WTC11 (cell line): ENCODE data around the gene OPA1. TPM values are rescaled to one million over a fixed set of nuclear protein-coding genes. Genes with fewer than 3 reads are reported as not detected.
A peak's percentile ranks its signal among the peaks of the same experiment; 100 is the strongest.

Experiments
- ATAC-seq: fragments of 200-7000 bp; cut with Tn5 transposase; 2 replicates; pipeline ENCODE4 v1.10.0; 2021; ENCODE audit warnings: mild to moderate bottlenecking, moderate library complexity
- CTCF ChIA-PET: fragments of 300-600 bp; sonication (Branson Sonifier 250); formaldehyde crosslinking; loops from one replicate; lab custom pipeline; 2021; ENCODE audit warnings: antibody characterized with exemption; lab: Charles Lee
- POLR2A ChIA-PET: fragments of 350-600 bp; sonication (Branson Sonifier 250); formaldehyde crosslinking; loops from one replicate; lab custom pipeline; 2021; ENCODE audit warnings: antibody characterized with exemption; lab: Charles Lee
- DNase-seq: peaks from one replicate; pipeline ENCODE4 v3.0.0; 2021; ENCODE audit warnings: low spot score
- H3K27ac Mint-ChIP-seq: 2 replicates; pipeline ENCODE4 v1.8.0; 2021; ENCODE audit warnings: mixed read lengths
- H3K27me3 Mint-ChIP-seq: 2 replicates; pipeline ENCODE4 v1.8.0; 2021; ENCODE audit warnings: low read depth, mild to moderate bottlenecking, moderate library complexity, mixed read lengths
- H3K36me3 Mint-ChIP-seq: 2 replicates; pipeline ENCODE4 v1.8.0; 2021; ENCODE audit warnings: mixed read lengths
- H3K4me1 Mint-ChIP-seq: 2 replicates; pipeline ENCODE4 v1.8.0; 2022; ENCODE audit warnings: mixed read lengths
- H3K4me3 Mint-ChIP-seq: 2 replicates; pipeline ENCODE4 v1.8.0; 2021; ENCODE audit warnings: mild to moderate bottlenecking, moderate library complexity, mixed read lengths
- H3K9me3 Mint-ChIP-seq: 2 replicates; pipeline ENCODE4 v1.8.0; 2021; ENCODE audit warnings: mixed read lengths
- ATF2 ChIP-seq: sonication (generic); formaldehyde crosslinking; IDR thresholded peaks from 2 replicates; pipeline ENCODE4 v1.8.1; 2022; ENCODE audit warnings: low read depth, missing genetic modification reagents, borderline replicate concordance
- CBFB ChIP-seq: sonication (generic); formaldehyde crosslinking; IDR thresholded peaks from 2 replicates; pipeline ENCODE4 v1.8.1; 2022; ENCODE audit warnings: mild to moderate bottlenecking, low read depth, missing genetic modification reagents
- ELF4 ChIP-seq: sonication (generic); formaldehyde crosslinking; IDR thresholded peaks from 2 replicates; pipeline ENCODE4 v1.8.1; 2022; ENCODE audit warnings: low read depth, mild to moderate bottlenecking, moderate library complexity, missing genetic modification reagents
- GABPB1 ChIP-seq: sonication (generic); formaldehyde crosslinking; IDR thresholded peaks from 2 replicates; pipeline ENCODE4 v1.8.1; 2023; ENCODE audit warnings: mild to moderate bottlenecking, missing genetic modification reagents
- SMAD3 ChIP-seq: sonication (generic); formaldehyde crosslinking; IDR thresholded peaks from 2 replicates; pipeline ENCODE4 v1.8.0; 2022; ENCODE audit warnings: missing genetic modification reagents, mild to moderate bottlenecking, borderline replicate concordance
- SOX15 ChIP-seq: fragments of 250-450 bp; sonication (Bioruptor Pico); IDR thresholded peaks from 2 replicates; pipeline ENCODE4 v1.9.0; 2021; ENCODE audit warnings: mild to moderate bottlenecking
- TCF7 ChIP-seq: sonication (generic); formaldehyde crosslinking; IDR thresholded peaks from 2 replicates; pipeline ENCODE4 v1.8.0; 2022; ENCODE audit warnings: mild to moderate bottlenecking, low read depth, missing genetic modification reagents, moderate library complexity
- ZNF263 ChIP-seq: sonication (generic); formaldehyde crosslinking; IDR thresholded peaks from 2 replicates; pipeline ENCODE4 v1.8.1; 2022; ENCODE audit warnings: low read depth, mild to moderate bottlenecking, moderate library complexity, missing genetic modification reagents
- ZNF423 ChIP-seq: fragments of 250-450 bp; sonication (Bioruptor Pico); IDR thresholded peaks from 2 replicates; pipeline ENCODE4 v2.1.2; 2022; ENCODE audit warnings: mild to moderate bottlenecking, moderate library complexity
- ZNF532 ChIP-seq: fragments of 250-450 bp; sonication (Bioruptor Pico); IDR thresholded peaks from 2 replicates; pipeline ENCODE4 v1.9.0; 2021; ENCODE audit warnings: mild to moderate bottlenecking, borderline replicate concordance
- total RNA-seq: library from RNA; stranded (reverse); gene quantifications from 3 replicates; pipeline ENCODE4 v1.2.3, GENCODE V29; 2021
- TF ChIP-seq, protein P1 (sequence below): fragments of 250-450 bp; sonication (Bioruptor Pico); IDR thresholded peaks from 2 replicates; pipeline ENCODE4 v1.8.0; 2021; ENCODE audit warnings: mild to moderate bottlenecking
- TF ChIP-seq, protein P2 (sequence below): sonication (generic); formaldehyde crosslinking; IDR thresholded peaks from 2 replicates; pipeline ENCODE4 v1.8.1; 2022; ENCODE audit warnings: mild to moderate bottlenecking, moderate library complexity, missing genetic modification reagents
- TF ChIP-seq, protein P3 (sequence below): sonication (generic); formaldehyde crosslinking; IDR thresholded peaks from 2 replicates; pipeline ENCODE4 v1.8.0; 2023; ENCODE audit warnings: mild to moderate bottlenecking, missing genetic modification reagents
- TF ChIP-seq, protein P4 (sequence below): sonication (generic); formaldehyde crosslinking; IDR thresholded peaks from 2 replicates; pipeline ENCODE4 v1.8.1; 2022; ENCODE audit warnings: mild to moderate bottlenecking, missing genetic modification reagents, moderate library complexity, borderline replicate concordance

The OPA1 gene
- total RNA-seq, 1 experiment from 2014 or later: 84.7 TPM

DNA sequence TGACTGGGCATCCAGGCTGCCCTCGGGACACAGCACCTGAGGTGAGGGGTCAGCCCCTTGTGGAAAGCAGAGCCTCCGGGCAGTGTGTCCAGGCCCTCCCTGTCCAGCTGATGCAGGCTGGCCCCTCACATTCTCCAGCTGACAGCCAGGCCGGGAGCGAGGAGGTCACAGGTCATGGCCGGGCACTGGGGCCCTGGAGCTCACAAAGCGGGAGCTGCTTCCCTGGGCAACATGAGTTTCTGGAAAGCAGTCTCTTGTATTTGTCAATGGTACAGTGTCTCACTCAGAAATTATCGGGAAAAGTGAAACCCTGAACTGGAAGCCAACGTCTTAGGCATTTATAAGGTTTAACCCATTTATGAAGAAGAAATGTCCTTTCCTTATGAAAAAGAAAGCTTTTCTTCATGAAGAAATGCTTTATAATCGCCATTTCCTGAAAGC is 118.5 kb downstream of the OPA1 start (continued):
- TF ChIP-seq SMAD3 (CRISPR knock-in tag) (no peak), ELF4 (no peak), CBFB (no peak)

DNA sequence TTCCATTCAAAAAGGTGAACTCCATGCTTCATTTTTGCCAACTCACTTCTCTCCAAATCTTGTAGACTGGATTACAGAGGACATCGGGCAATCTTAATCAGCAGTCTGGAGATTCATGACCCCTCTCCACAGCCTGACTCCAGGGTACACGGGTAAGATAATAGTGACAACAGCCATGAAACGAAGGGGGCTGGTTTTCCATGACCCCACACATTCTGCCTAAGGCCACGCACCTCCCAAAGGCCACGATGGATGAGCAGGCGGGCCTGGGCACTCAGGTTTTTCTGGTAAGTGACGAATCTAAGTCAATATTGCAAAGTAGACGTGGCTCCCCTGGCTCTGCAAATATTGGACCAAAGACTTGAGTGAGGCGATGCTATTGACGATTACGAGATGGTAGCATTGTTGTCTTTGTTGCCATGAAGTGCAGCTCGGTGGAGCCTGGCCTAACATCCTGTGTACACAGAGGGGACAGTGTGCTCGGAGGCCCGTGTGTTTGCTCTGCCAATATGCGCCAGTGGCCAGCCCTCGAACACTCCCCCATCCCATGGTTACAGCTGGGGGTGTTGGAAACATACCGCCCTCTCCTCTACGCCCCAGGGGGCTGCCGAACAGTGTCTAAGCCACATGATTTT is 119.1 kb downstream of the OPA1 start:
- POLR2A ChIA-PET: no interaction called here
- Mint-ChIP-seq H3K36me3 (peaks cover 35% of the 10 kb centered on the region), H3K4me1 (peaks cover 16% of the 10 kb centered on the region), H3K9me3 (peaks cover 37% of the 10 kb centered on the region), H3K27ac (no peak overlapping the region), H3K4me3 (no peak overlapping the region), H3K27me3 (peaks cover 13% of the 10 kb centered on the region)
- CTCF ChIA-PET: interaction anchor here (0.8 kb wide), 1 partner anchor 603 kb away, joined by 3 read pairs; no protein-coding TSS in a partner anchor
- TF ChIP-seq, protein P1, sequence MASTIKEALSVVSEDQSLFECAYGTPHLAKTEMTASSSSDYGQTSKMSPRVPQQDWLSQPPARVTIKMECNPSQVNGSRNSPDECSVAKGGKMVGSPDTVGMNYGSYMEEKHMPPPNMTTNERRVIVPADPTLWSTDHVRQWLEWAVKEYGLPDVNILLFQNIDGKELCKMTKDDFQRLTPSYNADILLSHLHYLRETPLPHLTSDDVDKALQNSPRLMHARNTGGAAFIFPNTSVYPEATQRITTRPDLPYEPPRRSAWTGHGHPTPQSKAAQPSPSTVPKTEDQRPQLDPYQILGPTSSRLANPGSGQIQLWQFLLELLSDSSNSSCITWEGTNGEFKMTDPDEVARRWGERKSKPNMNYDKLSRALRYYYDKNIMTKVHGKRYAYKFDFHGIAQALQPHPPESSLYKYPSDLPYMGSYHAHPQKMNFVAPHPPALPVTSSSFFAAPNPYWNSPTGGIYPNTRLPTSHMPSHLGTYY: no peak
- peak; percentile 97 for TF ChIP-seq GABPB1
- DNase-seq (no peak), ATAC-seq (no peak)

DNA sequence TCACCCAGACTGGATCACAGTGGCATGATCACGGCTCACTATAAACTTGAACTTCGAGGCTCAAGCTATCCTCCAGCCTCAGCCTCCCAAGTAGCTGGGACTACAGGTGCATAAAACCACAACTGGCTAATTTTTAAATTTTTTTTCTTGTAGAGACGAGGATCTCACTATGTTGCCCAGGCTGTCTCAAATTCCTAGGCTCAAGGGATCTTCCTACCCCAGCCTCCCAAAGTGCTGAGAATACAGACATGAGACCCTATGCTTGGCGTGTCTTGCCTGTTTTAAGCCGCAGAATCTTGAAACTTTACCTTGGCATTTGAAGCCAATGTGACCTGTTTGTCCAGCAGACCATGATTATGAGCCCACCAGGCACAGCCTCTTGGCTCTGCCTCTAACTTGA is 119.9 kb downstream of the OPA1 start:
- Mint-ChIP-seq H3K4me1 (peaks cover 16% of the 10 kb centered on the region), H3K27ac (no peak overlapping the region), H3K9me3 (peaks cover 43% of the 10 kb centered on the region), H3K4me3 (no peak overlapping the region), H3K36me3 (peaks cover 41% of the 10 kb centered on the region), H3K27me3 (peaks cover 13% of the 10 kb centered on the region)
- CTCF ChIA-PET: no interaction called here
- POLR2A ChIA-PET: no interaction called here
- DNase-seq (no peak), ATAC-seq (no peak)
- TF ChIP-seq ZNF532 (CRISPR knock-in tag): no peak
- TF ChIP-seq ATF2: no peak
- TF ChIP-seq ZNF423 (CRISPR knock-in tag): no peak
- TF ChIP-seq, protein P2, sequence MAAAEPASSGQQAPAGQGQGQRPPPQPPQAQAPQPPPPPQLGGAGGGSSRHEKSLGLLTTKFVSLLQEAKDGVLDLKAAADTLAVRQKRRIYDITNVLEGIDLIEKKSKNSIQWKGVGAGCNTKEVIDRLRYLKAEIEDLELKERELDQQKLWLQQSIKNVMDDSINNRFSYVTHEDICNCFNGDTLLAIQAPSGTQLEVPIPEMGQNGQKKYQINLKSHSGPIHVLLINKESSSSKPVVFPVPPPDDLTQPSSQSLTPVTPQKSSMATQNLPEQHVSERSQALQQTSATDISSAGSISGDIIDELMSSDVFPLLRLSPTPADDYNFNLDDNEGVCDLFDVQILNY (CRISPR knock-in tag): no peak
- no peak for TF ChIP-seq TCF7 (CRISPR knock-in tag)

DNA sequence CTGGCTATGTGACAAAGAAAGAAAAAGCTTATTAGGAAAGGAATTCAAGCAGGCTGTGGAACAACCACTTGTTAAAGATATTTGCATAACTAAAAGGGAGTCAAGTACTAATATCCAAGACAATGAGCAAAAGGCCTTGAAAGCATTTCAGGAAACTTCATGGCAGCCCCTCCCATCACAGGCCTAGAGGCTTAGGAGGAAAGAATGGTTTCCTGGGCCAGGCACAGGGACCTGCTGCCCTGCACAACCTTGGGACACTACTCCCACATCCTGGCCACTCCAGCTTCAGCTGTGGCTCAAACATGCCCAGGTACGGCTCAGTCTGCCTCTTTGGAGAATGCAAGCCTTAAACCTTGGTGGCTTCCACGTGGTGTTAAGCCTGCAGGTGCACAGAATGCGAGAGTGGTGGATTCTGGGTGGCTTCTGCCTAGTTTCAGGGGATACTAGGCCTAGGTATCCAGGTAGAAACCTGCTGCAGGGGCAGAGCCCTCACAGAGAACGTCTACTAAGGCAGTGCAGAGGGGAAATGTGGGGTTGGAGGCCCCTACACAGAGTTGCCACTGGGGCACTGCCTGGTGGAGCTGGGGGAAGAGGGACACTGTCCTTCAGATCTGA is 121.6 kb downstream of the OPA1 start:
- ChIA-PET CTCF (no interaction called here), POLR2A (no interaction called here)
- Mint-ChIP-seq H3K27ac (no peak overlapping the region), H3K4me3 (no peak overlapping the region), H3K36me3 (peaks cover 48% of the 10 kb centered on the region), H3K4me1 (peaks cover 16% of the 10 kb centered on the region), H3K9me3 (peaks cover 57% of the 10 kb centered on the region), H3K27me3 (peaks cover 13% of the 10 kb centered on the region)
- ATAC-seq (no peak), DNase-seq (no peak)
- no peak for TF ChIP-seq ZNF263 (CRISPR knock-in tag)
- TF ChIP-seq, protein P3, sequence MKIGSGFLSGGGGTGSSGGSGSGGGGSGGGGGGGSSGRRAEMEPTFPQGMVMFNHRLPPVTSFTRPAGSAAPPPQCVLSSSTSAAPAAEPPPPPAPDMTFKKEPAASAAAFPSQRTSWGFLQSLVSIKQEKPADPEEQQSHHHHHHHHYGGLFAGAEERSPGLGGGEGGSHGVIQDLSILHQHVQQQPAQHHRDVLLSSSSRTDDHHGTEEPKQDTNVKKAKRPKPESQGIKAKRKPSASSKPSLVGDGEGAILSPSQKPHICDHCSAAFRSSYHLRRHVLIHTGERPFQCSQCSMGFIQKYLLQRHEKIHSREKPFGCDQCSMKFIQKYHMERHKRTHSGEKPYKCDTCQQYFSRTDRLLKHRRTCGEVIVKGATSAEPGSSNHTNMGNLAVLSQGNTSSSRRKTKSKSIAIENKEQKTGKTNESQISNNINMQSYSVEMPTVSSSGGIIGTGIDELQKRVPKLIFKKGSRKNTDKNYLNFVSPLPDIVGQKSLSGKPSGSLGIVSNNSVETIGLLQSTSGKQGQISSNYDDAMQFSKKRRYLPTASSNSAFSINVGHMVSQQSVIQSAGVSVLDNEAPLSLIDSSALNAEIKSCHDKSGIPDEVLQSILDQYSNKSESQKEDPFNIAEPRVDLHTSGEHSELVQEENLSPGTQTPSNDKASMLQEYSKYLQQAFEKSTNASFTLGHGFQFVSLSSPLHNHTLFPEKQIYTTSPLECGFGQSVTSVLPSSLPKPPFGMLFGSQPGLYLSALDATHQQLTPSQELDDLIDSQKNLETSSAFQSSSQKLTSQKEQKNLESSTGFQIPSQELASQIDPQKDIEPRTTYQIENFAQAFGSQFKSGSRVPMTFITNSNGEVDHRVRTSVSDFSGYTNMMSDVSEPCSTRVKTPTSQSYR (CRISPR knock-in tag): no peak
- TF ChIP-seq, protein P4, sequence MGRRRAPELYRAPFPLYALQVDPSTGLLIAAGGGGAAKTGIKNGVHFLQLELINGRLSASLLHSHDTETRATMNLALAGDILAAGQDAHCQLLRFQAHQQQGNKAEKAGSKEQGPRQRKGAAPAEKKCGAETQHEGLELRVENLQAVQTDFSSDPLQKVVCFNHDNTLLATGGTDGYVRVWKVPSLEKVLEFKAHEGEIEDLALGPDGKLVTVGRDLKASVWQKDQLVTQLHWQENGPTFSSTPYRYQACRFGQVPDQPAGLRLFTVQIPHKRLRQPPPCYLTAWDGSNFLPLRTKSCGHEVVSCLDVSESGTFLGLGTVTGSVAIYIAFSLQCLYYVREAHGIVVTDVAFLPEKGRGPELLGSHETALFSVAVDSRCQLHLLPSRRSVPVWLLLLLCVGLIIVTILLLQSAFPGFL (CRISPR knock-in tag): no peak
- TF ChIP-seq ELF4: no peak
- no peak for TF ChIP-seq SOX15
